Activated CD8-positive, alpha-beta memory T cell treated with anti-CD3 and anti-CD28 coated beads for 36 hours (primary cell): ENCODE measurements around the gene MYO3B. TPM values are rescaled to one million over a fixed set of nuclear protein-coding genes. Genes with fewer than 3 reads are reported as not detected.

Experiments
- CTCF ChIA-PET: fragments of 350-600 bp; sonication (Branson Sonifier 250); formaldehyde crosslinking; loops from one replicate; lab custom pipeline; 2021; ENCODE audit warnings: antibody characterized with exemption; lab: Charles Lee
- POLR2A ChIA-PET: fragments of 350-600 bp; sonication (Branson Sonifier 250); formaldehyde crosslinking; loops from one replicate; lab custom pipeline; 2021; ENCODE audit warnings: antibody characterized with exemption; lab: Charles Lee
- total RNA-seq, 2 experiments: library from RNA; stranded (reverse); gene quantifications; one replicate each; pipeline ENCODE4 v1.2.3, GENCODE V29; 2021

The MYO3B gene
- total RNA-seq, 2 experiments from 2014 or later = 0.19 to 0.31 TPM

- CTCF ChIA-PET = no interaction called here
- POLR2A ChIA-PET = no interaction called here
These were observed 20.8 kb upstream of the MYO3B start for GRCh38 chr2:170157025-170157684.

DNA sequence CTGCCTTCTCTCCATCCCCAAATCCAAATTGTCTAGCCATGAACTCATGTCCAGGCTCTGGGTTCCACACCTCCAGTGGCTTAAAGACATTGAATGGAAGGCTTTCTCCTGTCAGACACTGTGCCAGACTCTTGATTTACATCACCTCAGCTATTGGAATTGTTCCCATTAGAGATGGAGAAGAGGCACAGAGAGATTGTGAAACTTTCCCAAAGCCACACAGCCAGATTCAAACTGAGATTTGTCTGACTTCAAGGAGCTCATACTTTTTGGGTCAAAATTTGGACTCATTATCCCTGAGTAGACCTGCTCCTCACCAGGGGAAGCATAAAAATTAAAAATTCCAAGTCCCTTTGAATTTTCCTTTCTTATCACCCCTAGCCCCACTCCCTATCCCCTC is 18.9 kb upstream of the MYO3B start:
- ChIA-PET CTCF (no interaction called here), POLR2A (interaction anchor here (0.6 kb wide), 1 partner anchor 18 kb away, joined by 4 read pairs; no protein-coding TSS in a partner anchor)

GRCh38 chr2:170161516-170162270 is 16.3 kb upstream of the MYO3B start:
- CTCF ChIA-PET = interaction anchor here (0.7 kb wide), 1 partner anchor 89 kb away, joined by 3 read pairs; no protein-coding TSS in a partner anchor
- POLR2A ChIA-PET = no interaction called here

DNA sequence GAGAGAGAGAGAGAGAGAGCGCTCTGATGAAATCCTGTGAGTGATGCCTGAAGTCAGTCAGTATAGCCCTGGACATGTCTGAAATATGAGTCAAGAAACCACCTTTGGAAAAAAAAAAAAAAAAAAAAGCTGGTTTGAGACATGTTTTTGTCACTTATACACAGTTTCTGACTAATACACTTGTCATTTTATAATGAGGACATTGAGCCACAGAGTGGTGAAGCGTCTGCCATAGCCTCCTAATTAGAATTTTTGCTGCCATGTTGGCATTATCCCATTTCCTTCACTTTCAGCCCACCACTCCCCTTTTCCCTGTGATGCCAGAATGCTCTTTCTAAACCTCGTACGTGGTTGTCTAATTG is 15.7 kb upstream of the MYO3B start:
- ChIA-PET POLR2A (no interaction called here), CTCF (interaction anchor here (0.7 kb wide), 1 partner anchor 89 kb away, joined by 3 read pairs; no protein-coding TSS in a partner anchor)

GRCh38 chr2:170163411-170164065 is 14.4 kb upstream of the MYO3B start:
- CTCF ChIA-PET = no interaction called here
- POLR2A ChIA-PET = no interaction called here

- CTCF ChIA-PET = no interaction called here
These were observed 12.8 kb upstream of the MYO3B start for GRCh38 chr2:170165129-170165528.

GRCh38 chr2:170166735-170167134 is 11.2 kb upstream of the MYO3B start:
- POLR2A ChIA-PET = no interaction called here
- CTCF ChIA-PET = no interaction called here

More at GRCh38 chr2:170165129-170165528, 12.8 kb upstream of the MYO3B start:
- POLR2A ChIA-PET = no interaction called here

DNA sequence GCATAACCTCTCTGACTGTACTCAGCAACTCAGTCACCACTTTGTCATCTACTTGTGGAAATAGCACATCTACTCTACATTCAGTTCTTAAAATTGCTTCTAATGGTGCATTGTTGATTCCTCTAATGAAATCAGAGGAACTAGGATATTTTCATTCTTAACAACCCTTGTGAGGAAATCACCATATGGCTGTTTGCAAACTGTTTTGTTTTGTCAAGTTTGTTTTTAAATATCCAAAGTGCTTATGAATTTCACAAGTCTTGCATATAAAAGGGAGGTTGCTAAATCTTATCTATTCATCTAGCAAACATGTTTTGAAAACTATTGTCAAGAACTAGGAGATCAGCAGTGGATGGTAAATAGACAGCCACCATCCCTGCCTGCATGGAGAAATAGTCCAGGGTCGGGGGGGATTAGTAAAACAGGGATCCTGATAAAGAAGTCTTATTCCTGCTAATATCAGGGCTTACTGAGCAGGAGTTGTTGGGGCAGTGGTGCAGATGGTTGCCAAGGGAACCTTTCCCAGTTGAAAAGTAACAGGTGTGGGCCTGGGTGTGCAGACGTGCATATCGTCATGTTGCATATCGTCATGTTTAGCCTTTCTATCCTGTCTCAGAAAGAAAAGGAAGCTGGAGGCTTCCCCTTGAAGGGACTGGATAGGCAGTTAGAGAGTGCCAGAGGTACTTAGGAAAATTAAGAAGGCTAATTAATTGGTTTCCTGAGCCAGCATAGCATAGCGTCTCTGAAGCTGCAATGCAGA is 7.5 kb upstream of the MYO3B start:
- POLR2A ChIA-PET = no interaction called here
- CTCF ChIA-PET = no interaction called here

DNA sequence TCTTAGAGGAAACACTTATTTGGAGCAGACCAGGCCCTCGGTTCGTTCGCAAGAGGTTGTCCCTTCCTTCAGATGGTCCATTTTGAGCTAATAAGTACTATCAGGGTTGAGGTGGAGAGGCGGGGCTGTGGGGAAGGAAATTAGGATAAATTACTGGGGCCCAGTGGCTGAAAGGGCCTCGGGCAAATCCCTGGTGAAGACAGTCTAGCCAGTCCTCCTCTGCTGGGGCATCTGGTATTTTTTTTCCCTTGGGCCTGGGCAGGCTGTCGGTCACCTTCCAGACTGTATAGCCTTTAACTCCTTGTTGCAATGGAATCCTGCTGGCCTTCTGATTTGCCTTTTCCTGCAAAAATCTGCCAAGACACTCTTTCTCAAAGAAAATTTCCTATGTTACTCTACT is 1.7 kb upstream of the MYO3B start:
- ChIA-PET CTCF (no interaction called here), POLR2A (no interaction called here)

DNA sequence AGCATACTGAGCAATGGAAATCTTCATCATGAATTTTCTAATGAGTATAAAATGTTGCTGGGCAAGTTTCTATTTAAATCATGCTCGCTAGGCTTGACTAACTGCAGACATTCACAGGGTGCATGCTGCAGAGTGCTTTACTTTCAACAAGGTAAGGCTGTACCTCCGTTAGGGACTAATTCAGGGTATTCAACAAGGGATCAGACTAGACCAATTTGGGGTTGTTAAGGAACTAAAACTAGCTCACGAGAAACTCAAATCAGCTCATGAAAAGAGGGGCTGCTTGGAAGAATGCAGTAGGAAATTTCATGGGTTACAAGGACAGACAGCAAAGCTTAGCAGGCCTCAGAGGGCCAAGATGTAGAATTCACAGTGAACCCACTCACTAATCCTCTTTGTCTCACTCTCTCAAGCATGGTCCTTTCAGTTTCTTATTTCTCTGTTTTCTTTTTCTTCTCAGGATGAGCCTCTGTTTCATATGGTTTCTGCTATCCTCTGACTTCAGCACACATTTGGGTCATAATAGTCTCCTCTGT is 2.2 kb downstream of the MYO3B start:
- ChIA-PET POLR2A (no interaction called here), CTCF (no interaction called here)

DNA sequence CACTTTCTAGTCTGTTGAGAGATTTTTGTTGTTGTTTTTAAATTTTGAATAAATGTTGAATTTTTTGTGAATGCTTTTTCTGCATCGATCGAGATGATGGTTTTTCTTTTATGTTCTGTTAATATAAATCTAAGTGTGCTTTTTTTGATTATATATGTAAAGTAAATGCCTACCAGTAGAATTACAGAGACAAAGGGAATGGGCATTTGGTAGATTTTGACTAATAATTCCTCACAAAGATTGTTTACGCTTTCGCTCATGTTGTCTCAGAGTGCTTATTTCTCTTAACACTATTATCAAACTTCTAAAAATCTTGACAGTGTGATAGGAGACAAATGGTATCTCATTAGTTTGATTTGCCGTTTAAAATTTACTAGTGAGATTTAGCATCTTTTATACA is 3.7 kb downstream of the MYO3B start:
- ChIA-PET POLR2A (interaction anchor here (0.6 kb wide), 1 partner anchor 31 kb away, joined by 4 read pairs; no protein-coding TSS in a partner anchor), CTCF (no interaction called here)

DNA sequence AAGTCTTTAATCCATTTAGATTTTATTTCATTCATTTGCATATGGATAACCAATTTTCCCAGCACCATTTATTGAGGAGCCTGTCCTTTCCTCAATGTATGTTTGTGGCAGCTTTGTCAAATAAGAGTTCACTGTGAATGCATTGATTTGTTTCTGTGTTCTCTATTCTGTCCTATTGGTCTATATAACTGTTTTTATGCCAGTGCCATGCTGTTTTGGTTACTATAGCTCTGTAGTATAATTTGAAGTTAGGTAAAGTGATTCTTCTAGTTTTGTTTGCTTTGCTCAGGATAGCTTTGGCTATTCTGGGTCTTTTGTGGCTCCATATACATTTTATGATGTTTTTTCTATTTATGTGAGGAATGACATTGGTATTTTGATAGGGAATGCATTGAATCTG is 7.4 kb downstream of the MYO3B start:
- ChIA-PET POLR2A (no interaction called here), CTCF (no interaction called here)

DNA sequence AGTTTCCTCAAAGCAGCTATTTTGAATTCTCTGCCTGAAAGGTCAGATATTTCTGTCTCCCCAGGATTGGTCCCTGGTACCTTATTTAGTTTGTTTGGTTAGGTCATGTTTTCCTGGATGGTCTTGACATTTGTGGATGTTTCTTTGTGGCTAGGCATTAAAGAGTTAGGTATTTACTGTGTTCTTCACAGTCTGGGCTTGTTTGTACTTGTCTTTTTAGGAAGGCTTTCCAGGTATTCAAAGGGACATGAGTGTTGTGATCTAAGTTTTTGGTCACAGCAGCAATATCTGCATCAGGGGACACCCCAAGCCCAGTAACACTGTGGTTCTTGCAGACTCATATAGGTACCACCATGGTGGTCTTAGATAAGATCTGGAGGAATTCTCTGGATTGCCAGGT is 11.8 kb downstream of the MYO3B start:
- CTCF ChIA-PET = no interaction called here
- POLR2A ChIA-PET = no interaction called here

- ChIA-PET POLR2A (no interaction called here), CTCF (no interaction called here)
These were observed 12.2 kb downstream of the MYO3B start for GRCh38 chr2:170190172-170190571.

DNA sequence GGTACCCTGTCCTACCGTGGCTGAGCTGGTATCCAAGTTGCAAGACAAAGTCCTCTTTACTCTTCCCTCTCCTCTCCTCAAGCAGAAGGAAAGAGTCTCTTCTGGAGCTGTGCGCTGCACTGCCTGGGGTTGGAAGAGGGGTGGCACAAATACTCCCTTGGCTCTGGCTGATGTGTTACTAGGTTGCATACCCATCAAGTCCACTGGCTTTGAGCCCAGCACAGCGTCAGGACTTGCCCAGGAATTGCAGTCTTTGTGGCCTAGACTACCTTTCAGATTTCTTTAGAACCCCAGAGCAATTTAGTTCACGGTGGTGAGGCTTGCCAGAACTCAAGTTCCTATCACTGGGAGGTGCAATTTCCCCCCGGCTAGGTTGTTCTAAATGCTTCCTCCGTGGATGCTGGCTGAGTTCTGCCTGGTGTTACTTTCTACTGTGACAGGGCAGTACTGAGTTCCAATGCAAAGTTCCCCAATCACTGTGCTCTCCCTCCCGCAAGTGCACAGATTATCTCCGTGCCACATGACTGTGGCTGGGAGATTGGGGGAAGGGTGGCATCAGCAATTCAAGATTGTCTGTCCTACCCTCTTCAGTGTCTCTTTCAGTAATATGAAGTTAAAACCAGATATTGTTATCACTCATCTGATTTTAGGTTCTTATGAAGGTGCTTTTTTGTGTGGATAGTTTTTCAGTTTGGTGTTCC is 13.4 kb downstream of the MYO3B start:
- CTCF ChIA-PET = no interaction called here
- POLR2A ChIA-PET = no interaction called here

DNA sequence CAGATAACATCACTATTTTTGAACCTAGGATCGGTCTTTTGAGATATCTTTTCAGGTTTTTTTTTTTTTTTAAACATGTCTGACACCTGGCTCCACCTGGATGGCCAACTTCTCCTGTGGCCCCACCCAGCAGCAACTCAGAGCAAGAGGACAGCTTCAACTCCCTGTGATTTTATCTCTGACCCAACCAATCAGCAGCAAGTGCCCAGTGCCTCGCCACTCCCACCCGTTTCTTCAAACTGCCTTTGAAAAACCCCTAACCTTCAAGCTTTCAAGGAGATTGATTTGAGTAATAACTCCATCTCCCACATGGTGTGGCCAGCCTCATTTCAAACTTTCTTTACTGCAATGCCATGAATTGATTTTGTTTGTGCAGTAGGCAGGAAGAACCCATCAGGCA is 19.0 kb downstream of the MYO3B start:
- ChIA-PET CTCF (no interaction called here), POLR2A (no interaction called here)

DNA sequence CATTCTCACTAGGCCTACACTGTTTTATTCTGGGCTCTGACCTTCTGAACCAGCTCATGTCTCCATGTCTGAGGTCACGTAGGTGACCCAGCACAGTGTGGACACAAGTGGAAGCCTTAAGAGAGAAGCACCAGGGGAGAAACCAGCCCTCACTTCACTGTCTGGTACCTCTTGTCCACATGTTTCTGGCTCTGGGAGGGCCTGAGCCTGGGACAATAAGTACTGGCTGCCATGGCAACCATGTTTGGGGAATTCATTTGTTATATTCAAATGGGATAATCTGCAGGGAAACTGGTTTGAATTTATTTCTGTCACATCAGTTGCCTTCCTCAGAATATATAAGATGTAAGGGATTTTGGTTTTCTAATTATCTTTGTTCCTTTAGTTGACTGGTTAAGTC is 23.3 kb downstream of the MYO3B start:
- CTCF ChIA-PET = no interaction called here
- POLR2A ChIA-PET = no interaction called here

DNA sequence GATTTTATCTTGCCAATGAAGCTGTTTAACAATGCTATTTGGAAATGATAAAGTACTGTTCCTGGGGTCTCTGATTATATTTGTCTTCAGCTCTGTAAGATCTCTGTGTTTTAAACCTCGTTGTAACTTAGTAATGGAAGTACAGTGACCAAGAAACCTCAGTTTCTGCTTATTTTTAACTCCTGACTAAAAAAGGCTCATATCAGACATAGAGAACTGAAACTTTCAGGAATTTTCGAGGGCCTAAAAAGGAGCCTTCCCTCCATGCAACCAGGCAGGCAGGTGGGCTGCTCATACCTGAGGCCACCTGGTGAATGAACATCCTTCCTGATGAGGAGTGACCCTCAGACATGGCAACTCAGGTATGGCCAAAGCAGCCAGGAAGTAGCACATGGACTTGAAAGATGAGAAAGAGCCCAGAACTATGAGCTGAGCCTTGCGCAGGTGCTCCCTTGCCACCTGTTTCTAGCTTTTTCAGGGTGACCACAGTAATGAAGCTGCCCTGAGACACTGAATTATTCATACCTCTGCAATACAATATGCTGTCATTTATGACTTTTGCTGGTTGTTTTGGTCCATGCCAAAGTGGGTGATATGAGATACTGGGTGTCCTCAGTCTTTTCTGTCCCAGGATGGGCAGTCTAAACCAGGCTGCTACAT is 23.9 kb downstream of the MYO3B start:
- ChIA-PET CTCF (no interaction called here), POLR2A (no interaction called here)

DNA sequence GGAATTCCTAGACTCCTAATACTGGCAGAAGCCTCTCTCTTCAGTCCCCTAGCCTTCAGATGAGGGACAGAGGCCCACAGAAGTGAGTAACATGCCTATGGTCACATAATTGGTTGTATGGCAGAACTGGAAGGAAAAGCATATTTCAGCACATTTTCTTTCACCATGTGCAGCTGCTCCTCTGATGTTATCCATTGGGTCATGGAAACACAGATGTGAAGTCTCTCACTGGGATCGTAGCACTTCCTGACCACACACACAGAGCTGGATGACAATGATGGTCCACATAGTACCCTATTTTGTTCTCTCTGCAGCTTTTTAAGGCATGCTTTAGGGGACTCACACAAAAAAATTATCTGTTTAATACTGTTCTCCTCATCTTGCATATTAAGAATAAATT is 24.5 kb downstream of the MYO3B start:
- CTCF ChIA-PET = no interaction called here
- POLR2A ChIA-PET = no interaction called here
